ENCODE results near the gene SUPT20HL2. TPM values are rescaled to one million over a fixed set of nuclear protein-coding genes. Genes with fewer than 3 reads are reported as not detected.

The SUPT20HL2 gene
- total and polyA plus RNA-seq, 2 of the 8 experiments (the other 6 are each of a cell fraction or from before 2014, with no cell fraction given), result not detected

DNA sequence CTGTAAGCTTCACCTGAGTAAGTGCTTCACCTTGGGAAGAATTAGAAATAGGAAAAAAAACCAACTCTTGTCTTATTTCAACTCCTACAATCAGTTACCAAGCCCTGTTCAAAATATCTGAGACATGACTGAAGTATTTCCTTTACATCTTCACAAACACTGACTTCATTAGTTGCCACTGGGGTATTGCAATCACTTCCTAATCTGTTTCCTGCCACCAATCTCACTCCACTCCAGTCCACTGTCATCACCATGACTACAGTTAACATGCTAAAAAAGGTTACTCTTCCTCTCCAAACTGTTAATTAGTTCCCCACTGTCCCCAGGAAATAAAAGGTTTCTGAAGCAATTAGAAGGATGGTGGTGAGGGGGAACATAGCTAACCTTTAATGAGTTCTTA lies 43.2 kb upstream of the SUPT20HL2 start:
- H3K18ac ChIP-seq (ENCODE audit: extremely low read depth, low read length), result no peak overlapping the region
- no peak overlapping the region for H3K14ac ChIP-seq (ENCODE audit: insufficient read length)
- no peak overlapping the region for H2BK5ac ChIP-seq (ENCODE audit: low read depth, low read length)
- H3K79me2 ChIP-seq (ENCODE audit: control insufficient read depth in 1 of 2, insufficient read depth in 2 of 2, low read length in 2 of 2), result no peaks in the 10 kb centered on the region
- no peak overlapping the region for H3K4me3 ChIP-seq (ENCODE audit: extremely low read depth in 1 of 4, insufficient read depth in 2 of 4, low read depth in 3 of 4, low read length in 4 of 4)
- H2BK120ac ChIP-seq (replicated peaks; ENCODE audit: low read depth, low read length), result no peak overlapping the region
- H3K4me1 ChIP-seq (replicated peaks in 1 of 4; ENCODE audit: control insufficient read depth in 3 of 4, insufficient read depth in 4 of 4, low read length in 3 of 4), result no peaks in the 10 kb centered on the region
- no peak overlapping the region for H2BK12ac ChIP-seq (ENCODE audit: low read depth, low read length)
- DNase-seq (ENCODE audit: low read depth in 1 of 2, low spot score in 2 of 2) (no peak), FAIRE-seq (peak; percentile 52)
- H2BK20ac ChIP-seq (ENCODE audit: low read length), result no peak overlapping the region
- no peaks in the 10 kb centered on the region for H3K79me1 ChIP-seq (ENCODE audit: low read depth, low read length)
- no peak overlapping the region for H3K56ac ChIP-seq (replicated peaks; ENCODE audit: insufficient read length, low read depth, low read length)
- no peak overlapping the region for H2AK5ac ChIP-seq (ENCODE audit: low read depth, low read length)
- no peak overlapping the region for H4K8ac ChIP-seq (ENCODE audit: extremely low read depth, insufficient read depth, low read length)
- H3K9me3 ChIP-seq (ENCODE audit: insufficient read depth in 2 of 2, low read depth in 1 of 2, low read length in 1 of 2), result no peaks in the 10 kb centered on the region
- no peak overlapping the region for H3K4ac ChIP-seq (replicated peaks; ENCODE audit: insufficient read length, low read depth, low read length)
- H4K5ac ChIP-seq (ENCODE audit: insufficient read length, low read depth, low read length), result no peak overlapping the region
- POLR2A ChIA-PET (ENCODE audit: partially characterized antibody), result no interaction called here
- H2BK15ac ChIP-seq (ENCODE audit: low read length), result no peak overlapping the region
- H3K27me3 ChIP-seq (replicated peaks in 1 of 4; ENCODE audit: control insufficient read depth in 3 of 4, extremely low read depth in 1 of 4, insufficient read depth in 3 of 4, low read length in 3 of 4), result no peaks in the 10 kb centered on the region
- no peak overlapping the region for H4K91ac ChIP-seq (replicated peaks; ENCODE audit: insufficient read length, low read length)
- no peaks in the 10 kb centered on the region for H4K20me1 ChIP-seq (replicated peaks in 1 of 2; ENCODE audit: control insufficient read depth in 1 of 2, insufficient read depth in 2 of 2, low read length in 2 of 2)
- H3K9ac ChIP-seq (replicated peaks in 1 of 4; ENCODE audit: extremely low read depth in 1 of 4, low read depth in 3 of 4, low read length in 3 of 4), result no peak overlapping the region
- no peak overlapping the region for H3K27ac ChIP-seq (ENCODE audit: low read depth, low read length)
- H2AFZ ChIP-seq (ENCODE audit: low read length), result no peak overlapping the region
- no peak overlapping the region for H3K4me2 ChIP-seq (ENCODE audit: insufficient read depth in 1 of 2, low read depth in 2 of 2, low read length in 2 of 2)
- CTCF ChIA-PET (ENCODE audit: partially characterized antibody), result interaction anchor here (0.6 to 1.6 kb wide), 3 partner anchors 17 to 204 kb away, joined by 3 read pairs; no protein-coding TSS in a partner anchor
- H3K23me2 ChIP-seq (ENCODE audit: low read depth, low read length), result no peaks in the 10 kb centered on the region
- H3K23ac ChIP-seq (ENCODE audit: insufficient read length), result no peak overlapping the region
- no peaks in the 10 kb centered on the region for H3K36me3 ChIP-seq (ENCODE audit: control insufficient read depth in 2 of 4, insufficient read depth in 4 of 4, low read length in 3 of 4)
- TF ChIP-seq CHD7 (IDR thresholded peaks at IDR 0.05; ENCODE audit: insufficient replicate concordance, low read length), result no peak
- TF ChIP-seq POU5F1 (IDR thresholded peaks at IDR 0.05; ENCODE audit: low read depth, low read length), result no peak
